K562 (cell line): ENCODE results near the gene TIPIN. TPM values are rescaled to one million over a fixed set of nuclear protein-coding genes. Genes with fewer than 3 reads are reported as not detected.

Source experiments
- BRD4 ChIP-seq: fragments of 200-600 bp; sonication (generic); IDR thresholded peaks from 2 replicates; pipeline ENCODE4 v1.6.1; 2017; ENCODE audit warnings: inconsistent platforms
- CTBP1 ChIP-seq: fragments of 450-650 bp; IDR thresholded peaks from 2 replicates; pipeline ENCODE4 v1.6.1; 2016; ENCODE audit warnings: borderline replicate concordance
- CXXC5 ChIP-seq: fragments of 250-450 bp; sonication (Bioruptor Pico); IDR thresholded peaks from 2 replicates; pipeline ENCODE4 v1.8.0; 2022; ENCODE audit warnings: inconsistent platforms, mild to moderate bottlenecking, moderate library complexity
- GABPB2 ChIP-seq: fragments of 250-450 bp; sonication (Bioruptor Pico); conservative IDR thresholded peaks from 2 replicates; pipeline ENCODE4 v1.5.1; 2021; ENCODE audit warnings: mild to moderate bottlenecking
- HDAC1 ChIP-seq, 2 experiments: fragments of 450-650 bp; IDR thresholded peaks; 2 replicates each; pipeline ENCODE4 v1.6.1; 2016 to 2017; ENCODE audit warnings: inconsistent platforms in 1 of 2, mild to moderate bottlenecking in 1 of 2, moderate library complexity in 1 of 2
- HDAC2 ChIP-seq: fragments of 450-650 bp; IDR thresholded peaks from 2 replicates; pipeline ENCODE4 v1.6.1; 2016; ENCODE audit warnings: mild to moderate bottlenecking
- KAT8 ChIP-seq: fragments of 450-650 bp; IDR thresholded peaks from 2 replicates; pipeline ENCODE4 v1.6.1; 2016; ENCODE audit warnings: low read depth, mild to moderate bottlenecking
- LEF1 ChIP-seq: fragments of 450-650 bp; IDR thresholded peaks from 2 replicates; pipeline ENCODE4 v1.6.1; 2016; ENCODE audit warnings: mild to moderate bottlenecking
- NFIC ChIP-seq: fragments of 450-650 bp; IDR thresholded peaks from 2 replicates; pipeline ENCODE4 v1.6.1; 2017; ENCODE audit warnings: mild to moderate bottlenecking, inconsistent platforms
- PCBP1 ChIP-seq: fragments of 200-400 bp; formaldehyde crosslinking; IDR thresholded peaks from 2 replicates; pipeline ENCODE4 v1.6.1; 2018; ENCODE audit warnings: mild to moderate bottlenecking, low read depth, low read length; ENCODE audit not compliant: poor library complexity, severe bottlenecking
- PHF21A ChIP-seq: fragments of 450-650 bp; IDR thresholded peaks from 2 replicates; pipeline ENCODE4 v1.6.1; 2017; ENCODE audit warnings: low read depth, borderline replicate concordance
- RCOR1 ChIP-seq, 2 experiments: IDR thresholded peaks; 2 replicates each; pipeline ENCODE4 v1.6.1; 2012; ENCODE audit warnings: low read depth in 2 of 2, low read length in 2 of 2, borderline replicate concordance in 1 of 2, improper control_type of control experiment in 1 of 2
- SMARCA4 ChIP-seq: fragments of 450-650 bp; IDR thresholded peaks from 2 replicates; pipeline ENCODE4 v1.6.1; 2016
- STAG1 ChIP-seq: sonication (generic); formaldehyde crosslinking; IDR thresholded peaks from 2 replicates; pipeline ENCODE4 v1.5.0; 2020; ENCODE audit warnings: missing genetic modification reagents, borderline replicate concordance
- TAF7 ChIP-seq: fragments of 450-650 bp; IDR thresholded peaks from 2 replicates; pipeline ENCODE4 v1.6.1; 2016; ENCODE audit warnings: missing genetic modification characterization, missing compliant biosample characterization
- TBP ChIP-seq: optimal IDR thresholded peaks from 2 replicates; pipeline ENCODE3; 2011; ENCODE audit warnings: low read depth, low read length, improper control_type of control experiment
- TRIM24 ChIP-seq, 2 experiments: fragments of 450-650 bp; IDR thresholded peaks; 2 replicates each; pipeline ENCODE4 v1.6.1; 2016
- ZKSCAN1 ChIP-seq: fragments of 150-350 bp; IDR thresholded peaks from 2 replicates; pipeline ENCODE4 v1.6.1; 2016; ENCODE audit warnings: low read depth, low read length
- ZNF121 ChIP-seq: sonication (generic); formaldehyde crosslinking; conservative IDR thresholded peaks from 2 replicates; pipeline ENCODE4 v1.8.0; 2022; ENCODE audit warnings: missing genetic modification reagents
- ZNF354B ChIP-seq: fragments of 250-450 bp; sonication (Bioruptor Pico); IDR thresholded peaks from 2 replicates; pipeline ENCODE4 v1.4.0; 2020
- ZNF41 ChIP-seq: fragments of 250-450 bp; sonication (Bioruptor Pico); conservative IDR thresholded peaks from 2 replicates; pipeline ENCODE4 v1.4.0; 2020; ENCODE audit warnings: mild to moderate bottlenecking
- ZNF445 ChIP-seq: fragments of 250-450 bp; sonication (Bioruptor Pico); IDR thresholded peaks from 2 replicates; pipeline ENCODE4 v1.4.0; 2020; ENCODE audit warnings: low read depth, mild to moderate bottlenecking, moderate library complexity
- ZNF583 ChIP-seq: fragments of 250-450 bp; sonication (Bioruptor Pico); IDR thresholded peaks from 2 replicates; pipeline ENCODE4 v1.4.0; 2020
- polyA plus RNA-seq, 8 experiments: library from polyadenylated mRNA; depleted of rRNA in 4 of 8; stranded (reverse) in 5 of 8; unstranded in 3 of 8; fragments of >200 nt; fragmentation: Nextera tagmentation in 2 of 8; fragmentation: Illumina TruSeq in 1 of 8; extraction: Ambion mirVana in 2 of 8; extraction: Trizol in 1 of 8; gene quantifications; 2 replicates each; pipeline versions ENCODE4 v1.2.1 to v1.2.3, GENCODE V29; 2011 to 2014; ENCODE audit warnings: inconsistent platforms in 1 of 8, missing spikeins in 1 of 8
- total RNA-seq, 7 experiments: library from RNA; depleted of rRNA in 6 of 7; stranded (reverse); fragments of >200 nt in 6 of 7; fragmentation: Illumina TruSeq in 2 of 7; extraction: Trizol in 2 of 7; gene quantifications; 2 replicates each; pipeline versions ENCODE4 v1.2.1 to v1.2.3, GENCODE V29; 2011 to 2021; ENCODE audit warnings: low replicate concordance in 1 of 7
- TF ChIP-seq, protein P1 (sequence below): IDR thresholded peaks from 2 replicates; pipeline ENCODE4 v1.6.1; 2014; ENCODE audit warnings: antibody characterized with exemption
- TF ChIP-seq, protein P2 (sequence below): fragments of 150-350 bp; IDR thresholded peaks from 2 replicates; pipeline ENCODE4 v1.6.1; 2014; ENCODE audit warnings: low read depth, mild to moderate bottlenecking, low read length, borderline replicate concordance

The TIPIN gene
- total and polyA plus RNA-seq, 9 of the 15 experiments (the other 6 are each of a cell fraction or from before 2014, with no cell fraction given), result 22.9 to 61.4 (median 42.0) TPM

DNA sequence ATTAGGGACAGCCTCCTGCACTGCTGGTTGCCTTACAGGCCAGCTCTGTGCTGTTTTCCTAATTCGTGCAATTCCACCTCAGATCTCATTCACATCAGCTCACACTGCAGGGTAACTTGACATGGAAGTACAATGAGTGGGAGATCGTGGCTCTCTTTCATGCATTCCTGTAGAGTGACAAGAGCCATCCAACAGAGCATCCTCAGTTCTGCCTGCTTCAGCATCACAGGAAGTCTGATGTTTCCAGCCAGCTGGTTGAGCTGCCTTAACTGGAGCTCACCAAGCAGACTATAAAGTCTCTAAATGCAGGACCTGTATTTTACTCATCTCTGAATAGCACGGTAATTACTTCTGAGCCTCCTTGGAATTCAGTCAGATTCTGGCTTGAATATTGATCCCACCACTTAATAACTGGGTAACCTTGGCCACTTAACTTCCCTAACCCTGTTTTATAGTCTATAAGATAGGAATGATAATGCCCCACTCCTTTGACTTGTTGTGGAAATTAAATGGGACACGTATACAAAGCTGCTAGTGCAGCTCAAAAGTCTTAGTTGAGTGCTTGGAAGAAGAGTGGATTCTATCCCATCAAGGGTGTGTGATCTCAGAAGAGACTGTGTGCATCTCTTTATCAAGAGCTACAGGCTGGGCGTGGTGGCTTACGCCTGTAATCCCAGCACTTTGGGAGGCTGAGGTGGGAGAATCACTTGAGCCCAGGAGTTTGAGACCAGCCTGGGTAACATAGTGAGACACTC, 64.5 kb downstream of the TIPIN start (continued):
- TF ChIP-seq TRIM24 (IDR thresholded peaks at IDR 0.05) (peak; percentile 29 to 57; a peak in 2 of 4 replicates), PCBP1 (no peak), HDAC2 (peak; percentile 71; the same call in 1 of the 2 replicates), RCOR1 (IDR thresholded peaks at IDR 0.05; ENCODE audit: borderline replicate concordance in 1 of 2, low read depth in 2 of 2, low read length in 2 of 2) (peak in 1 of 2 experiments; percentile 74; a peak in 1 of 4 replicates), SMARCA4 (peak; percentile 69), ZKSCAN1 (no peak), STAG1 (CRISPR knock-in tag) (no peak), LEF1 (0 out of 2 replicates have a peak, but pooled peaks have one; percentile 13), BRD4 (no peak), CXXC5 (CRISPR knock-in tag) (peak; percentile 58), TBP (peak; percentile 42), ZNF445 (no peak), PHF21A (no peak), HDAC1 (IDR thresholded peaks at IDR 0.05) (peak in 1 of 2 experiments; percentile 46; a peak in 1 of 4 replicates), TAF7 (tag) (no peak), NFIC (no peak), ZNF354B (CRISPR knock-in tag) (no peak), ZNF121 (CRISPR knock-in tag) (no peak), CTBP1 (peak; percentile 58; the same call in 1 of the 2 replicates), ZNF583 (CRISPR knock-in tag) (no peak), ZNF41 (CRISPR knock-in tag) (no peak), KAT8 (no peak), GABPB2 (CRISPR knock-in tag) (no peak)
- TF ChIP-seq, protein P1, sequence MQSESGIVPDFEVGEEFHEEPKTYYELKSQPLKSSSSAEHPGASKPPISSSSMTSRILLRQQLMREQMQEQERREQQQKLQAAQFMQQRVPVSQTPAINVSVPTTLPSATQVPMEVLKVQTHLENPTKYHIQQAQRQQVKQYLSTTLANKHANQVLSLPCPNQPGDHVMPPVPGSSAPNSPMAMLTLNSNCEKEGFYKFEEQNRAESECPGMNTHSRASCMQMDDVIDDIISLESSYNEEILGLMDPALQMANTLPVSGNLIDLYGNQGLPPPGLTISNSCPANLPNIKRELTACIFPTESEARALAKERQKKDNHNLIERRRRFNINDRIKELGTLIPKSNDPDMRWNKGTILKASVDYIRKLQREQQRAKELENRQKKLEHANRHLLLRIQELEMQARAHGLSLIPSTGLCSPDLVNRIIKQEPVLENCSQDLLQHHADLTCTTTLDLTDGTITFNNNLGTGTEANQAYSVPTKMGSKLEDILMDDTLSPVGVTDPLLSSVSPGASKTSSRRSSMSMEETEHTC, result no peak
- TF ChIP-seq, protein P2, sequence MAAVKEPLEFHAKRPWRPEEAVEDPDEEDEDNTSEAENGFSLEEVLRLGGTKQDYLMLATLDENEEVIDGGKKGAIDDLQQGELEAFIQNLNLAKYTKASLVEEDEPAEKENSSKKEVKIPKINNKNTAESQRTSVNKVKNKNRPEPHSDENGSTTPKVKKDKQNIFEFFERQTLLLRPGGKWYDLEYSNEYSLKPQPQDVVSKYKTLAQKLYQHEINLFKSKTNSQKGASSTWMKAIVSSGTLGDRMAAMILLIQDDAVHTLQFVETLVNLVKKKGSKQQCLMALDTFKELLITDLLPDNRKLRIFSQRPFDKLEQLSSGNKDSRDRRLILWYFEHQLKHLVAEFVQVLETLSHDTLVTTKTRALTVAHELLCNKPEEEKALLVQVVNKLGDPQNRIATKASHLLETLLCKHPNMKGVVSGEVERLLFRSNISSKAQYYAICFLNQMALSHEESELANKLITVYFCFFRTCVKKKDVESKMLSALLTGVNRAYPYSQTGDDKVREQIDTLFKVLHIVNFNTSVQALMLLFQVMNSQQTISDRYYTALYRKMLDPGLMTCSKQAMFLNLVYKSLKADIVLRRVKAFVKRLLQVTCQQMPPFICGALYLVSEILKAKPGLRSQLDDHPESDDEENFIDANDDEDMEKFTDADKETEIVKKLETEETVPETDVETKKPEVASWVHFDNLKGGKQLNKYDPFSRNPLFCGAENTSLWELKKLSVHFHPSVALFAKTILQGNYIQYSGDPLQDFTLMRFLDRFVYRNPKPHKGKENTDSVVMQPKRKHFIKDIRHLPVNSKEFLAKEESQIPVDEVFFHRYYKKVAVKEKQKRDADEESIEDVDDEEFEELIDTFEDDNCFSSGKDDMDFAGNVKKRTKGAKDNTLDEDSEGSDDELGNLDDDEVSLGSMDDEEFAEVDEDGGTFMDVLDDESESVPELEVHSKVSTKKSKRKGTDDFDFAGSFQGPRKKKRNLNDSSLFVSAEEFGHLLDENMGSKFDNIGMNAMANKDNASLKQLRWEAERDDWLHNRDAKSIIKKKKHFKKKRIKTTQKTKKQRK, result no peak
